Measurements from ENCODE around the gene WNT16.

GRCh38 chr7:121334376-121334775 is 5.6 kb downstream of the WNT16 start:
- TF ChIP-seq CTCF (IDR thresholded peaks at IDR 0.05) (no peak), POLR2A (IDR thresholded peaks at IDR 0.05) (no peak)
